Fibroblast of lung (primary cell): ENCODE measurements around the gene TBX10. TPM values are rescaled to one million over a fixed set of nuclear protein-coding genes. Genes with fewer than 3 reads are reported as not detected.

ENCODE experiments used
- DNase-seq, 2 donors: peaks; one replicate each; pipeline versions ENCODE4 v3.0.0 to v3.0.0-alpha.2; 2010; ENCODE audit warnings: low read depth in 2 of 2
- H2AFZ ChIP-seq: 2 replicates; pipeline ENCODE4 v1.5.1; 2012; ENCODE audit warnings: low read length, control low read depth, inconsistent platforms
- H3K27ac ChIP-seq: 2 replicates; pipeline ENCODE4 v1.5.1; 2011; ENCODE audit warnings: low read length, control low read depth; ENCODE audit not compliant: insufficient read depth
- H3K27me3 ChIP-seq: 2 replicates; pipeline ENCODE4 v1.5.1; 2011; ENCODE audit warnings: mild to moderate bottlenecking, low read length; ENCODE audit not compliant: control insufficient read depth, insufficient read depth
- H3K36me3 ChIP-seq: 2 replicates; pipeline ENCODE4 v1.5.1; 2011; ENCODE audit warnings: low read length; ENCODE audit not compliant: control insufficient read depth, insufficient read depth
- H3K4me1 ChIP-seq: 2 replicates; pipeline ENCODE4 v1.5.1; 2011; ENCODE audit warnings: low read length; ENCODE audit not compliant: control insufficient read depth, insufficient read depth; ENCODE audit errors: extremely low read depth
- H3K4me2 ChIP-seq: 2 replicates; pipeline ENCODE4 v1.5.1; 2011; ENCODE audit warnings: low read length, control low read depth; ENCODE audit not compliant: insufficient read depth; ENCODE audit errors: extremely low read depth
- H3K4me3 ChIP-seq, 4 experiments: fragments of 200-600 bp in 1 of 4; sonication (generic) in 1 of 4; replicated peaks in 1 of 4; 2 replicates each; pipeline ENCODE4 v1.5.1; 2011 to 2016; ENCODE audit warnings: low read length in 4 of 4, low read depth in 3 of 4, mild to moderate bottlenecking in 3 of 4, control low read depth in 2 of 4, inconsistent platforms in 1 of 4, mixed read lengths in 1 of 4; ENCODE audit not compliant: insufficient read depth in 1 of 4; ENCODE audit errors: control extremely low read depth in 1 of 4
- H3K79me2 ChIP-seq: 2 replicates; pipeline ENCODE4 v1.5.1; 2012; ENCODE audit warnings: mild to moderate bottlenecking, low read length, inconsistent platforms; ENCODE audit not compliant: control insufficient read depth, insufficient read depth
- H3K9ac ChIP-seq: 2 replicates; pipeline ENCODE4 v1.5.1; 2011; ENCODE audit warnings: mild to moderate bottlenecking, low read length, control low read depth; ENCODE audit not compliant: insufficient read depth
- H3K9me3 ChIP-seq: 2 replicates; pipeline ENCODE4 v1.5.1; 2012; ENCODE audit warnings: low read depth, low read length; ENCODE audit not compliant: control insufficient read depth, insufficient read depth
- H4K20me1 ChIP-seq: 2 replicates; pipeline ENCODE4 v1.5.1; 2011; ENCODE audit warnings: low read length; ENCODE audit not compliant: control insufficient read depth, insufficient read depth; ENCODE audit errors: extremely low read depth
- EZH2 ChIP-seq: IDR thresholded peaks from 2 replicates; pipeline ENCODE4 v1.5.1; 2012; ENCODE audit warnings: low read length, control low read depth, mild to moderate bottlenecking; ENCODE audit errors: missing control alignments
- polyA plus RNA-seq, 2 donors: library from polyadenylated mRNA; depleted of rRNA in 1 of 2; stranded (reverse) in 1 of 2; unstranded in 1 of 2; fragments of >200 nt; gene quantifications; 2 replicates each; pipeline ENCODE4 v1.2.1, GENCODE V29; 2011 to 2012; ENCODE audit warnings: missing spikeins in 1 of 2
- total RNA-seq: library from RNA; depleted of rRNA; stranded (reverse); fragments of >200 nt; gene quantifications from 2 replicates; pipeline ENCODE4 v1.2.1, GENCODE V29; 2014
- TF ChIP-seq, protein P1 (sequence below), 2 donors: IDR thresholded peaks in 1 of 2; conservative IDR thresholded peaks in 1 of 2; 1 replicate in 1 of 2; 2 replicates in 1 of 2; pipeline ENCODE4 v1.5.1; 2011 to 2012; ENCODE audit warnings: low read length in 2 of 2, control low read depth in 1 of 2, inconsistent platforms in 1 of 2, low read depth in 1 of 2, mild to moderate bottlenecking in 1 of 2

The TBX10 gene
- total and polyA plus RNA-seq, 2 donors (not counting 1 experiment from before 2014, with no cell fraction given): not detected

DNA sequence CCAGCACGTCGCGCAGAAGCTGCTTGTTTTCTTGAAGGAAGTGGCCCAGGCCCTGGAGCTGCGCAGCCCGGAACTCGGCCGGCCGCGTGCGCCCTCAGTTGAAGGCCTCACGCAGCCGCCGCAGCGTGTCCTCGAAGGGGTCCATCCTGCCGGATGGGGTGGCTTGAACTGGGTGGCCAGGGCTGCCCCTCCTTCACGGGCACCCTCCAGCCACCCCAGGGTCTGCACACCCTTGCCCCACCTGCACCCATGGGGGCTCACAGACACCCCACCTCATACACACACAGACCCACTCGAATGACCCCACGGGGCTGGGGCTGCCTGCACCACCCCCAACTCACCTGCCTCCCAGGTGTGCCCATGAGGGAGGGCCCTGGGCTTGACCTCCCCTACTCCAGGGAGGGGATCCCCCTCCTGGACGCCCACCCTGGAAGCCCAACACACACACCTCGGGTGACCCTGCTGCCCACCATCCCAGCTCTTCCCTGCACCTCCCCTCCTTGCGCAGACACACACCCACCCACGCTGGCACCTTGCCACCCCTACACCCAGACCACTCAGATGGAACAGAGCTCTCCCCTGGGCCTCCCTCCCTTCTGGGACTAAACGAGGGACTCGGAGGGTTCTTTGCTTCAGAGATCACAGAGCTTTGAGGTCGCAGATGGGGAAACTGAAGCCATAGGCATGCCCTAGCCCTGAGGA is 28.1 kb upstream of the TBX10 start:
- DNase-seq: no peak
- Histone ChIP-seq H3K4me3 (no peak overlapping the region), H3K4me2 (no peak overlapping the region)

DNA sequence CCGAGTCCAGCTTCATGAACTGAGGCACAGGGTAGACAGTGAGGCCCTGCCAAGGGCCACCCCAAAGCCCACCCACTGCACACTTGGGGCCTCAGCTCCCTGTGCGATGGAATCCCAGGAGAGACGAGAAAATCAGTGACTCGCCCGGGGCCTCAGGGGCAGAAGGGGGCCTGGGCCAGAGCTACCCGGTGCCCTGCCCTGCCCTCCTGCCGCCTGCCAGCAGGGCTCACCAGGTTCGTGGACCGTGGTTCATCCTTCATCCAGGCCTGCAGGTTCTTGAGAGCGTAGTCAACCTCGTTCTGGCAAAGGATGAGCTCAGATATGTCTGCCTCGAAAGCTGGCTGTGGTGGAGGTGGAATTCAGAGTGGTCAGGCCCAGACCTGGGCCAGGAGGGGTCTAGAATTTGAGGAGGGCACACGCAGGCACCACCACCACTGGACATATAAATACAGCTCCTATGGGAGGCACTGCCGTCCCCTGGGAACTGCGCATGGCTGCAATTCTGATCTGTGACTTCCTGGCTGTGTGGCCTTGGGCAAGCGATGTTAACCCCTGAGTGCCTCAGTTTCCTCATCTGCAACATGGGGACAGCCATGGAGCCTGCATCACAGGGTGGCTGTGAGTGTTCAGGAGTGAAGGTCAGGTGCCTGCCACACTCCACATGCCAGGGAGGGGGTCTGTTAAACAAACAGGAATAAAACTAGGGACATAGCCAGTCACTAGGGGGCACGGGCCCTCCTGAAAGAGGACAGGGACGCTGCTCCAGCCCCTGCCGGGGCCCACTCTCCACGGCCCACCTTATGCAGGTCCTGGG is 27.3 kb upstream of the TBX10 start:
- no peak overlapping the region for H3K4me2 ChIP-seq
- H3K79me2 ChIP-seq: no peaks in the 10 kb centered on the region
- no peak overlapping the region for H3K27ac ChIP-seq
- no peak for DNase-seq
- H3K4me1 ChIP-seq: no peaks in the 10 kb centered on the region
- H4K20me1 ChIP-seq: no peaks in the 10 kb centered on the region
- H3K4me3 ChIP-seq: no peak overlapping the region
- no peaks in the 10 kb centered on the region for H3K36me3 ChIP-seq
- no peak overlapping the region for H3K9ac ChIP-seq
- no peak for TF ChIP-seq EZH2
- TF ChIP-seq, protein P1, sequence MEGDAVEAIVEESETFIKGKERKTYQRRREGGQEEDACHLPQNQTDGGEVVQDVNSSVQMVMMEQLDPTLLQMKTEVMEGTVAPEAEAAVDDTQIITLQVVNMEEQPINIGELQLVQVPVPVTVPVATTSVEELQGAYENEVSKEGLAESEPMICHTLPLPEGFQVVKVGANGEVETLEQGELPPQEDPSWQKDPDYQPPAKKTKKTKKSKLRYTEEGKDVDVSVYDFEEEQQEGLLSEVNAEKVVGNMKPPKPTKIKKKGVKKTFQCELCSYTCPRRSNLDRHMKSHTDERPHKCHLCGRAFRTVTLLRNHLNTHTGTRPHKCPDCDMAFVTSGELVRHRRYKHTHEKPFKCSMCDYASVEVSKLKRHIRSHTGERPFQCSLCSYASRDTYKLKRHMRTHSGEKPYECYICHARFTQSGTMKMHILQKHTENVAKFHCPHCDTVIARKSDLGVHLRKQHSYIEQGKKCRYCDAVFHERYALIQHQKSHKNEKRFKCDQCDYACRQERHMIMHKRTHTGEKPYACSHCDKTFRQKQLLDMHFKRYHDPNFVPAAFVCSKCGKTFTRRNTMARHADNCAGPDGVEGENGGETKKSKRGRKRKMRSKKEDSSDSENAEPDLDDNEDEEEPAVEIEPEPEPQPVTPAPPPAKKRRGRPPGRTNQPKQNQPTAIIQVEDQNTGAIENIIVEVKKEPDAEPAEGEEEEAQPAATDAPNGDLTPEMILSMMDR (conservative IDR thresholded peaks at IDR 0.05 in 1 of 2, IDR thresholded peaks at IDR 0.05 in 1 of 2; ENCODE audit: low read depth in 1 of 2, low read length in 2 of 2): no peak
- no peaks in the 10 kb centered on the region for H3K27me3 ChIP-seq
- no peak overlapping the region for H2AFZ ChIP-seq
- no peaks in the 10 kb centered on the region for H3K9me3 ChIP-seq

More for the DNA sequence above, 28.1 kb upstream of the TBX10 start:
- Histone ChIP-seq H4K20me1 (no peaks in the 10 kb centered on the region), H3K9ac (no peak overlapping the region), H2AFZ (no peak overlapping the region), H3K27ac (no peak overlapping the region), H3K79me2 (no peaks in the 10 kb centered on the region), H3K4me1 (no peaks in the 10 kb centered on the region), H3K9me3 (no peaks in the 10 kb centered on the region), H3K36me3 (no peaks in the 10 kb centered on the region), H3K27me3 (no peaks in the 10 kb centered on the region)
- no peak for TF ChIP-seq EZH2
- TF ChIP-seq, protein P1 (conservative IDR thresholded peaks at IDR 0.05 in 1 of 2, IDR thresholded peaks at IDR 0.05 in 1 of 2; ENCODE audit: low read depth in 1 of 2, low read length in 2 of 2): no peak

DNA sequence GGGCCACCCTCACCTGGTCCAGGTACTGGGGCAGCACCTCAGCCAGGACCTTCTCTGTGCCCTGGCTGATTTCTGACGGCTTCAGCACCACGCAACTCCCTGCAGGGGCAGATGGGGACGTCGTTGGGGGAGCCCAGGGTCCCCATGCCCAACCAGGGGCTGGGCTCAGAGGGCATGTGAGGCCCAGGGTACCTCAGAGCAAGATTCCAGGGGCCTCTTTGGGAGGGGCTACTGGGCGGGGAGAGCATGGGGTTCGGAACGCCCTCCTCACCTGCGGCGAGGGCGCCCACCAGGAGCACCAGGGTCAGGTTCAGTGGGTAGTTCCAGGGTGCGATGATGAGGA is 26.7 kb upstream of the TBX10 start:
- no peak overlapping the region for H2AFZ ChIP-seq
- H3K4me3 ChIP-seq: no peak overlapping the region
- no peaks in the 10 kb centered on the region for H3K79me2 ChIP-seq
- DNase-seq: no peak
- H3K27ac ChIP-seq: no peak overlapping the region
- H3K9ac ChIP-seq: no peak overlapping the region
- TF ChIP-seq EZH2: no peak
- TF ChIP-seq, protein P1 (conservative IDR thresholded peaks at IDR 0.05 in 1 of 2, IDR thresholded peaks at IDR 0.05 in 1 of 2; ENCODE audit: low read depth in 1 of 2, low read length in 2 of 2): no peak
- no peaks in the 10 kb centered on the region for H4K20me1 ChIP-seq
- no peak overlapping the region for H3K4me2 ChIP-seq
- H3K4me1 ChIP-seq: no peaks in the 10 kb centered on the region
- no peaks in the 10 kb centered on the region for H3K27me3 ChIP-seq
- no peaks in the 10 kb centered on the region for H3K36me3 ChIP-seq
- no peaks in the 10 kb centered on the region for H3K9me3 ChIP-seq
